ENCODE data around the gene BST1.

- no peak for TF ChIP-seq CTCF (IDR thresholded peaks at IDR 0.05)
- TF ChIP-seq TCF7L2 (IDR thresholded peaks at IDR 0.05; ENCODE audit: low read depth, low read length): no peak
- no peak for TF ChIP-seq POLR2AphosphoS5 (IDR thresholded peaks at IDR 0.05; ENCODE audit: low read depth, low read length)
These were observed 15.6 kb downstream of the BST1 start for GRCh38 chr4:15718465-15718864.
